Hepatocyte (in vitro differentiated cells): Measurements from ENCODE around the gene ADORA1. TPM values are rescaled to one million over a fixed set of nuclear protein-coding genes. Genes with fewer than 3 reads are reported as not detected.

Experiments
- DNase-seq: peaks from one replicate; pipeline ENCODE4 v3.0.0-alpha.2; 2016; ENCODE audit warnings: low spot score
- H2AFZ ChIP-seq: fragments of 200-600 bp; sonication (generic); 2 replicates; pipeline ENCODE4 v1.6.0; 2016; ENCODE audit warnings: antibody characterized with exemption, mild to moderate bottlenecking
- H3K27ac ChIP-seq: fragments of 200-600 bp; sonication (generic); 2 replicates; pipeline ENCODE4 v1.5.1; 2016; ENCODE audit warnings: mild to moderate bottlenecking
- H3K27me3 ChIP-seq: fragments of 200-600 bp; sonication (generic); 2 replicates; pipeline ENCODE4 v1.6.1; 2016
- H3K36me3 ChIP-seq: fragments of 200-600 bp; sonication (generic); replicated peaks from 2 replicates; pipeline ENCODE4 v1.5.1; 2016; ENCODE audit warnings: low read depth; ENCODE audit not compliant: insufficient read depth
- H3K4me1 ChIP-seq: fragments of 200-600 bp; sonication (generic); 2 replicates; pipeline ENCODE4 v1.5.1; 2016; ENCODE audit warnings: mild to moderate bottlenecking, moderate library complexity; ENCODE audit not compliant: insufficient read depth
- H3K4me2 ChIP-seq: fragments of 200-600 bp; sonication (generic); 2 replicates; pipeline ENCODE4 v1.6.0; 2016
- H3K4me3 ChIP-seq: fragments of 200-600 bp; sonication (generic); 2 replicates; pipeline ENCODE4 v1.5.1; 2016; ENCODE audit warnings: mild to moderate bottlenecking
- H3K79me2 ChIP-seq: fragments of 200-600 bp; sonication (generic); 2 replicates; pipeline ENCODE4 v1.6.0; 2017; ENCODE audit warnings: mild to moderate bottlenecking
- H3K9me2 ChIP-seq: fragments of 200-600 bp; sonication (generic); replicated peaks from 2 replicates; pipeline ENCODE4 v1.6.0; 2017; ENCODE audit warnings: mild to moderate bottlenecking; ENCODE audit not compliant: insufficient read depth
- H3K9me3 ChIP-seq: fragments of 200-600 bp; sonication (generic); 2 replicates; pipeline ENCODE4 v1.5.1; 2016; ENCODE audit warnings: low read depth, mild to moderate bottlenecking
- H4K20me1 ChIP-seq: fragments of 200-600 bp; sonication (generic); 2 replicates; pipeline ENCODE4 v1.6.0; 2016; ENCODE audit warnings: mild to moderate bottlenecking; ENCODE audit not compliant: insufficient read depth, poor library complexity, severe bottlenecking
- EZH2 ChIP-seq: fragments of 200-600 bp; sonication (generic); IDR thresholded peaks from 2 replicates; pipeline ENCODE4 v1.6.1; 2016; ENCODE audit warnings: antibody characterized with exemption, mild to moderate bottlenecking, borderline replicate concordance
- EZH2phosphoT487 ChIP-seq: fragments of 200-600 bp; sonication (generic); IDR thresholded peaks from one replicate; pipeline ENCODE4 v1.6.1; 2018; ENCODE audit warnings: antibody characterized with exemption, mild to moderate bottlenecking, low read depth, moderate library complexity; ENCODE audit not compliant: unreplicated experiment, severe bottlenecking
- WGBS: methylation state at CpG from one replicate; pipeline ENCODE4 v1.1.6; 2016; ENCODE audit warnings: low lambda C conversion rate; ENCODE audit errors: missing lambda C conversion rate; 5-methylcytosine and 5-hydroxymethylcytosine counted together
- polyA plus RNA-seq: library from polyadenylated mRNA; unstranded; fragments of >200 nt; fragmentation: Nextera tagmentation; extraction: Ambion mirVana; gene quantifications from 2 replicates; pipeline ENCODE4 v1.2.1, GENCODE V29; 2016
- total RNA-seq: library from RNA; depleted of rRNA; stranded (reverse); fragments of >200 nt; gene quantifications from 2 replicates; pipeline ENCODE4 v1.2.3, GENCODE V29; 2014
- TF ChIP-seq, protein P1 (sequence below): fragments of 200-600 bp; sonication (generic); IDR thresholded peaks from 2 replicates; pipeline ENCODE4 v1.5.1; 2016; ENCODE audit warnings: antibody characterized with exemption, mild to moderate bottlenecking; ENCODE audit not compliant: poor library complexity

ADORA1 gene
- total and polyA plus RNA-seq, 2 experiments from 2014 or later, result 2.0 to 2.3 TPM

DNA sequence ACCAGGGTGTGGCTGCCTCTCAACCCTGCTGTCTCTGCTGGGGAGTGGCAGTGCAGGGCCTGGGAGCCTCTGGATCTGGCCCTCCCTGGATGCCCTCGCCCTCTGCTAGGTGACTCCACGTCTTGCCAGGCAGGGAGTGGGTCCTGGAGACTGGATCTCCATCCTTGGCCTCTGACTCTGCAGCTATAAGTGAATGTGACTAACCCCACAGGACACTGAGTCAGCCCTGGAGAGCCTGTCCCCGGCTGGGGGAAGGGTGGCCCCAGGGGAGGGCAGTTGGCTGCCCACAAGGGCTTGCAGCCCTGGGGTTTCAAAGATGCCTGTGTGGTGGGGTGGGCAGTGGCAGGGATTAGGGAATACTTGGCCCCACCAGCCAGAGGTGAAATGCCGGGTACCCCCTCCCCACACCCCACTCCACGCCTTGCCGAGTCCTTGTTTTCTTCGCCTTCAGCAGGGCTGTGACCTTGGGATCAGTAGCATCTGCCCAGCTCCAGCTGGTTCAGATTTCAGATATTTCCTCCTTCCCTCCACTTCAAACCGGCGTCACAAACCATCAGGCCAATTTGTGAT, 50.0 kb downstream of the ADORA1 start:
- Histone ChIP-seq H3K4me3 (no peak overlapping the region), H3K27me3 (no peaks in the 10 kb centered on the region), H3K79me2 (no peaks in the 10 kb centered on the region), H3K4me1 (peaks cover 14% of the 10 kb centered on the region), H3K9me2 (no peaks in the 10 kb centered on the region), H3K27ac (peak overlapping the region; percentile 35), H4K20me1 (no peaks in the 10 kb centered on the region), H3K9me3 (no peaks in the 10 kb centered on the region), H2AFZ (no peak overlapping the region), H3K4me2 (no peak overlapping the region), H3K36me3 (no peaks in the 10 kb centered on the region)
- TF ChIP-seq, protein P1, sequence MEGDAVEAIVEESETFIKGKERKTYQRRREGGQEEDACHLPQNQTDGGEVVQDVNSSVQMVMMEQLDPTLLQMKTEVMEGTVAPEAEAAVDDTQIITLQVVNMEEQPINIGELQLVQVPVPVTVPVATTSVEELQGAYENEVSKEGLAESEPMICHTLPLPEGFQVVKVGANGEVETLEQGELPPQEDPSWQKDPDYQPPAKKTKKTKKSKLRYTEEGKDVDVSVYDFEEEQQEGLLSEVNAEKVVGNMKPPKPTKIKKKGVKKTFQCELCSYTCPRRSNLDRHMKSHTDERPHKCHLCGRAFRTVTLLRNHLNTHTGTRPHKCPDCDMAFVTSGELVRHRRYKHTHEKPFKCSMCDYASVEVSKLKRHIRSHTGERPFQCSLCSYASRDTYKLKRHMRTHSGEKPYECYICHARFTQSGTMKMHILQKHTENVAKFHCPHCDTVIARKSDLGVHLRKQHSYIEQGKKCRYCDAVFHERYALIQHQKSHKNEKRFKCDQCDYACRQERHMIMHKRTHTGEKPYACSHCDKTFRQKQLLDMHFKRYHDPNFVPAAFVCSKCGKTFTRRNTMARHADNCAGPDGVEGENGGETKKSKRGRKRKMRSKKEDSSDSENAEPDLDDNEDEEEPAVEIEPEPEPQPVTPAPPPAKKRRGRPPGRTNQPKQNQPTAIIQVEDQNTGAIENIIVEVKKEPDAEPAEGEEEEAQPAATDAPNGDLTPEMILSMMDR, result no peak
- TF ChIP-seq EZH2phosphoT487 (no peak), EZH2 (no peak)
- 35% methylated on average over 9 of the region's 9 CpGs for WGBS
- no peak for DNase-seq

DNA sequence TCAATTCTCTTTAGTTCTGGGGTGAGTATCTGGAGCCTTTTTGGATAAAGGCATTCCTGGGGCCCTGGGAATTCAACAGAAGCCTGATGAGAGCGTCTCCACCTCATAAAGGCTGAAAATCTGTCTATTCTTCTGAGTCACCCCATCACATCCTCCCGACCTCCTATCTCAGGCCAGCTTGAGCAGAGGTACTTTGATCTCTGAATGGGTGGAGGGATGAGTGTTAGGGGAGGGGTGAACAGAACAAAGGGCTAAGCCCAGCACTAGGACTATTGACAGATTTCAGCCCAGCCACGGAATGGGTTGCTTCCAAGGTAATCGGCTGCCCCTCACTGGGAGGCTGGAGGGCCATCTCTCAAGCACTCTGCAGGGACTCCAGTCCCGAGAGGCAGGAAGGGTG, 50.6 kb downstream of the ADORA1 start:
- Histone ChIP-seq H3K79me2 (no peaks in the 10 kb centered on the region), H3K27me3 (no peaks in the 10 kb centered on the region), H3K4me1 (peaks cover 14% of the 10 kb centered on the region), H2AFZ (no peak overlapping the region), H3K9me3 (no peaks in the 10 kb centered on the region), H4K20me1 (no peaks in the 10 kb centered on the region), H3K4me2 (no peak overlapping the region), H3K9me2 (no peaks in the 10 kb centered on the region), H3K27ac (peak overlapping the region; percentile 35), H3K36me3 (no peaks in the 10 kb centered on the region), H3K4me3 (no peak overlapping the region)
- no peak for DNase-seq
- 20% methylated on average over 5 of the region's 5 CpGs for WGBS
- TF ChIP-seq EZH2phosphoT487 (no peak), EZH2 (no peak)
- TF ChIP-seq, protein P1, result no peak

DNA sequence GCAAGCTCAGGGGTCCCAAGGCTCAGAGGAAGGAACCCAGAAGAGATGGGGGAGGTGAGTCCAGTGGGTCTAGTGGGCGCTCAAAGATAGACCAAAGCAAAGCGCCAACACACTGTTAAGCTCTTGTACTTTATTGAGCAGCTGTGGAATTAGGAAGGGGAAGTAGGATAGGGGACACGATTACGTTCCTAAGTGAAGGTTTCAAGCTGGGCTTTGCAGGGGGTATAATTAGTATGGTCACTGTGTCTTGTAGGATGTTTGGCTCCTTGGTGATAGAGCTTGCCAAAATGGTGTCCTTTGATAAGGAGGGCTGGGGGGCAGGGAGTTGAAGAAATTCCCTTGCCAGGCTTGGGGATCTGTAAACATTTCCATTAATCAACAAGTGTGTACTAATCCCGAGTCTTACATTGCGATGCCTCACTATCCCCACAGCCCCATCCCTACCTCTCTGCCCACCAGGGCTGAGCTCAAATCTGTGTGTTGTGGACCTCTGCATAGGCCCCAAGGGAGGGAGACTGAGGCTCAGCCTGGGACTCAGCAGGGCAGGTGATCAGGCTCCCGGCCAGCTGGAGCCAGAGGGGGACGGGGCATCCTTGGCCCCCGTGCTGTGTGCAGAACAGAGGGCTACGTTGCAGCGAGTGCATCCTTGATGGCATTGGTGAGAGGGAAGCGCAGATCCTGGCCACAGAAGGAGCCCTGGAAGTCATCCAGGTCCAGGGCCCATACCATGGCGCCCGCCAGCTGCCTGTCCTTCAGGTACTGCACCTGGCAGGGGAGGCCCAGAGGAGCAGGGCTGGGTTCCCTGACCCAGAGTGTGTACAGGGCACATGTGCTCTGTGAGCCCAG, 51.5 kb downstream of the ADORA1 start:
- H3K9me2 ChIP-seq, result no peaks in the 10 kb centered on the region
- H4K20me1 ChIP-seq, result no peaks in the 10 kb centered on the region
- H2AFZ ChIP-seq, result no peak overlapping the region

More for the DNA sequence above, 51.5 kb downstream of the ADORA1 start:
- Histone ChIP-seq H3K36me3 (no peaks in the 10 kb centered on the region), H3K4me3 (no peak overlapping the region), H3K4me1 (peaks cover 14% of the 10 kb centered on the region), H3K79me2 (no peaks in the 10 kb centered on the region), H3K9me3 (no peaks in the 10 kb centered on the region), H3K4me2 (no peak overlapping the region), H3K27ac (peak overlapping the region; percentile 33), H3K27me3 (no peaks in the 10 kb centered on the region)
- 90% methylated on average over 14 of the region's 14 CpGs for WGBS
- TF ChIP-seq, protein P1, result no peak
- TF ChIP-seq EZH2phosphoT487, result no peak
- no peak for TF ChIP-seq EZH2
- DNase-seq, result no peak
